ENCODE data around the gene RNF214.
A peak's percentile ranks its signal among the peaks of the same experiment; 100 is the strongest.
"Not testable (repeated sequence)": the region's sequence is repeated elsewhere in the genome, so short reads cannot be mapped to it uniquely, and the experiment has no call there.

RNF214 gene

DNA sequence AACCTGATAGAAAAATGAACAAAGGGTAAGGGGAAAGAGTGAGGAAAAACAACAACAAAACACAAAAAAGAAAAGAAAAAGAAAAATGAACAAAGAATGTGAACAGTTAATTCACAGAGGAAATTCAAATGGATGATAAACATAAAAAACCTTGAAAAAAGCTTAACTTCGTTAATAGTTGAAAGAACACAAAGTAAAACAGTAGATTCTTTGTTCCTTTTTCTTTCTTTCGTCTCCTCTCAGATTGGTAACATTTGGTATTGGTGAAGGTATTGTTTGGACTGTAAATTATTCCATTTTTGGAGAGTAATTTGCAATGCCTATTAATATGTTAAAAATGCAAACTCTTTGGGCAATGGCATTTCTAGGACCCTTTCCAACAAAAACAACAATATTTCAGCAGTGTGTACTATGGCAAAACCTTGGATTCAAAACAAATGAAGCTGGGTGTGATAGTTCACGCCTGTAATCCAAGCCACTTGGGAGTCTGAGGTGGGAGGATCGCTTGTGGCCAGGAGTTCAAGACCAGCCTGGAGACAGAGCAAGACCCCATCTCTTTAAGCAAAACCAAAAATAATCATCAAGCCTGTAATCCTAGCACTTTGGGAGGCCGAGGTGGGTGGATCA lies 86.9 kb downstream of the RNF214 start:
- no peak for DNase-seq

GRCh38 chr11:117327255-117327566 lies 94.7 kb downstream of the RNF214 start:
- not testable (repeated sequence) for DNase-seq

DNA sequence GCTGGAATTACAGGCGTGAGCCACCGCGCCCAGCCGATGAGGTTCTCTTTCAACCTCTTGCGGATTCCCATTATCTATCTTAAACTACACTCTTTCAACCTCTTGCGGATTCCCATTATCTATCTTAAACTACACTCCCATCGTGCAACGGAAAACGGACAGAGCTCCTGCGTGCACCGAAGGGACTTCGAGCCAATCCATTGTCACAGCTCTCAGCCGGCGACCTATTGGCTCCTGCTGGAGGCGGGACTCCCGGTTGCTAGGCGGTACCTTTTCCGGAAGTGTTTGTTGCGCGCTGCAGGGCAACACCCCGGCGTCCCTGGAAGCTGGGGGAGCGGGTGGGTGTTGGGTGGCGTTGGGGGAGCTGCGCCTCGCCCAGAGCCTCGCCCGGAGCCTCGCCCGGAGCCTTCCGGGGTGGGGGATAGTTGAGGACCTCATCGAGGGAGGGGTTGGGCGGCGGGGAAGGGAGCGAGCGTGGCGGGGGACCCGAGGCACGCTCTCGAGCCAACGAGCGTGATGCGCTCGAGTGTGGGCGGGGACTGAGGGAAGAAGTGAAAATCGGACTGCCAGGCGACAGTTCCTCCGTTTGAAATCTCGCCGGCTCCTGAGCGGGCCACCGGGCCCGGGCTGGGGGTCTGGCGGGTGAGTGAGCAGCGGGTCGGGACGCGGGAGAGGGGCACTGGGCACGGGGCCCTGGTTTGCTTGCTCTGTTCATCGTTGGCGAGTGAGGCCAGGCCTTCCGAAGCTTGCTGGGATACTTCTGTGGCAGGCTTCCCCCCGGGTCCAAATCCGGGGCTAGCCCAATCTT lies 95.3 kb downstream of the RNF214 start, which contains the start of gene CEP164:
Gene CEP164 (plus strand): TSS at position 288 of the 808 bp plus-strand sequence. CDS start 10,733 bp downstream, outside the sequence.
- DNase-seq: peak; percentile 90

- no peak for DNase-seq
Measured at GRCh38 chr11:117328375-117329010, 96.0 kb downstream of the RNF214 start.

- DNase-seq: no peak
Measured at GRCh38 chr11:117332843-117333242, 100.4 kb downstream of the RNF214 start.

DNA sequence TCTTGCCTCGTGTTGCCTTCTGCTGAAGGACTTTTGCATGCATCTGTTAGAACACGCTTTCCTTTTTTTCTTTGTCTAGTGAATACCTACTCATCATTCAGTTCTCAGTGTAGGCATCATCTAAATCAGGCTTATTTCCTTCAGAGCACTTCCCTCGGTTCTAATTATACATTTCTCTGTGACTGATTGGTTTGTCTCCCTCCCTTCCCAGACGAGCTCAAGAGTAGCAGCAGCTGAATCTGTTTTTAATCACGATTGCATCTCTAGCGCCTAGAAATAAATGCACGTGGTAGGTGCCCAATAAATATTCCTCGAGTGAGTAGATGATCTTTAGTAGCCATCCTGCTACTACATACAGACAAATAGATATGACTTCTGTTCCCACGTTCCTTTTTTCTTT lies 101.4 kb downstream of the RNF214 start:
- no peak for DNase-seq

GRCh38 chr11:117334896-117335295 lies 102.4 kb downstream of the RNF214 start:
- no peak for DNase-seq

DNA sequence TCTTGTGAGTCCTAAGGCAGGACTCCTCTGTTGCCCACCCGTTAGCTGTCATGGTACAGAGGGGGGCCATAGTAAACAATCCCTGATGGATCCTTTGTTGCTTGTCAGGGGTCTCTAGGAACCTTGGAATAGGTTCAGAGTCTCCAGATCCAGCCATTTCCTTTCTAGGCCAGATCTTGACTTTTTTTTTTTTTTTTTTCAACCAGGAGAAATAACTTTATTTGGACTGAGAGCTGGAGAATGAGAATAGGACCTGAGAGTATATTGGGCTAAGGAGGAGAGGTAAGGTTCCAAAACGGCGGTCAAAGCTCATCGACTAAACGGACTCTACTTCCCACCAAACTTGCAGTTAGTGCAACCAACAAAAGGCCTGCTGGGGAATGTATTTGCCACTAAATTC lies 102.9 kb downstream of the RNF214 start:
- DNase-seq: no peak
